ENCODE measurements around the gene SPATA2L.

GRCh38 chr16:89733322-89733721 lies 31.8 kb upstream of the SPATA2L start:
- TF ChIP-seq RBBP5 (IDR thresholded peaks at IDR 0.05; ENCODE audit: borderline replicate concordance, low read depth, low read length) = no peak
- TF ChIP-seq, protein P1, sequence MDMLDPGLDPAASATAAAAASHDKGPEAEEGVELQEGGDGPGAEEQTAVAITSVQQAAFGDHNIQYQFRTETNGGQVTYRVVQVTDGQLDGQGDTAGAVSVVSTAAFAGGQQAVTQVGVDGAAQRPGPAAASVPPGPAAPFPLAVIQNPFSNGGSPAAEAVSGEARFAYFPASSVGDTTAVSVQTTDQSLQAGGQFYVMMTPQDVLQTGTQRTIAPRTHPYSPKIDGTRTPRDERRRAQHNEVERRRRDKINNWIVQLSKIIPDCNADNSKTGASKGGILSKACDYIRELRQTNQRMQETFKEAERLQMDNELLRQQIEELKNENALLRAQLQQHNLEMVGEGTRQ (IDR thresholded peaks at IDR 0.05; ENCODE audit: low read length) = no peak
- no peak for TF ChIP-seq EZH2 (IDR thresholded peaks at IDR 0.05; ENCODE audit: low read depth, low read length, severe bottlenecking)
- TF ChIP-seq, protein P2, sequence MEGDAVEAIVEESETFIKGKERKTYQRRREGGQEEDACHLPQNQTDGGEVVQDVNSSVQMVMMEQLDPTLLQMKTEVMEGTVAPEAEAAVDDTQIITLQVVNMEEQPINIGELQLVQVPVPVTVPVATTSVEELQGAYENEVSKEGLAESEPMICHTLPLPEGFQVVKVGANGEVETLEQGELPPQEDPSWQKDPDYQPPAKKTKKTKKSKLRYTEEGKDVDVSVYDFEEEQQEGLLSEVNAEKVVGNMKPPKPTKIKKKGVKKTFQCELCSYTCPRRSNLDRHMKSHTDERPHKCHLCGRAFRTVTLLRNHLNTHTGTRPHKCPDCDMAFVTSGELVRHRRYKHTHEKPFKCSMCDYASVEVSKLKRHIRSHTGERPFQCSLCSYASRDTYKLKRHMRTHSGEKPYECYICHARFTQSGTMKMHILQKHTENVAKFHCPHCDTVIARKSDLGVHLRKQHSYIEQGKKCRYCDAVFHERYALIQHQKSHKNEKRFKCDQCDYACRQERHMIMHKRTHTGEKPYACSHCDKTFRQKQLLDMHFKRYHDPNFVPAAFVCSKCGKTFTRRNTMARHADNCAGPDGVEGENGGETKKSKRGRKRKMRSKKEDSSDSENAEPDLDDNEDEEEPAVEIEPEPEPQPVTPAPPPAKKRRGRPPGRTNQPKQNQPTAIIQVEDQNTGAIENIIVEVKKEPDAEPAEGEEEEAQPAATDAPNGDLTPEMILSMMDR (IDR thresholded peaks at IDR 0.05; ENCODE audit: control extremely low read depth in 1 of 3, insufficient read depth in 1 of 3, low read depth in 1 of 3, low read length in 3 of 3) = no peak
- no peak for TF ChIP-seq POLR2AphosphoS5 (IDR thresholded peaks at IDR 0.05; ENCODE audit: low read depth, low read length)
- TF ChIP-seq SP2 (IDR thresholded peaks at IDR 0.05; ENCODE audit: low read length) = no peak
- TF ChIP-seq POLR2A (IDR thresholded peaks at IDR 0.05; ENCODE audit: control extremely low read depth in 1 of 2, low read depth in 2 of 2, low read length in 2 of 2) = no peak
- TF ChIP-seq, protein P3, sequence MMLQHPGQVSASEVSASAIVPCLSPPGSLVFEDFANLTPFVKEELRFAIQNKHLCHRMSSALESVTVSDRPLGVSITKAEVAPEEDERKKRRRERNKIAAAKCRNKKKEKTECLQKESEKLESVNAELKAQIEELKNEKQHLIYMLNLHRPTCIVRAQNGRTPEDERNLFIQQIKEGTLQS (IDR thresholded peaks at IDR 0.05; ENCODE audit: insufficient read depth, low read depth, low read length) = no peak
- TF ChIP-seq YY1 (IDR thresholded peaks at IDR 0.05; ENCODE audit: low read depth, low read length) = no peak
- TF ChIP-seq KDM5A (IDR thresholded peaks at IDR 0.05; ENCODE audit: low read length) = no peak
- TF ChIP-seq HDAC2 (IDR thresholded peaks at IDR 0.05; ENCODE audit: borderline replicate concordance in 1 of 2, low read depth in 2 of 2, low read length in 2 of 2) = no peak

Data from H1 (cell line).